PC-9 (cell line): Measurements from ENCODE around the gene FOXC1. TPM values are rescaled to one million over a fixed set of nuclear protein-coding genes. Genes with fewer than 3 reads are reported as not detected.

Experiments used
- BruUV-seq: library from RNA; stranded (reverse); fragments of 400-500 nt; replicated peaks from 2 replicates; lab custom pipeline; 2021; lab: Mats Ljungman, UMichigan
- CTCF ChIA-PET: fragments of 300-600 bp; sonication (Branson Sonifier 250); formaldehyde crosslinking; loops from one replicate; lab custom pipeline; 2022; ENCODE audit warnings: antibody characterized with exemption; lab: Charles Lee
- POLR2A ChIA-PET: fragments of 300-600 bp; sonication (Branson Sonifier 250); formaldehyde crosslinking; loops from one replicate; lab custom pipeline; 2022; ENCODE audit warnings: antibody characterized with exemption; ENCODE audit not compliant: unreplicated experiment; lab: Charles Lee
- DNase-seq, 2 experiments: peaks; one replicate each; pipeline versions ENCODE4 v3.0.0 to v3.0.0-alpha.2; 2015 to 2022; ENCODE audit warnings: mixed read lengths in 1 of 2
- H2AFZ ChIP-seq: fragments of 200-600 bp; sonication (generic); 2 replicates; pipeline ENCODE4 v1.8.1; 2017; ENCODE audit warnings: antibody characterized with exemption
- H3F3A ChIP-seq: fragments of 200-600 bp; sonication (generic); 2 replicates; pipeline ENCODE4 v1.8.1; 2017; ENCODE audit warnings: antibody characterized with exemption, mild to moderate bottlenecking, low read depth; ENCODE audit not compliant: insufficient read depth
- H3K27ac ChIP-seq: fragments of 200-600 bp; sonication (generic); 2 replicates; pipeline ENCODE4 v1.6.1; 2016; ENCODE audit warnings: mixed run types
- H3K27me3 ChIP-seq: fragments of 200-600 bp; sonication (generic); 2 replicates; pipeline ENCODE4 v1.6.1; 2016; ENCODE audit warnings: low read depth, mixed run types; ENCODE audit not compliant: insufficient read depth
- H3K36me3 ChIP-seq: fragments of 200-600 bp; sonication (generic); 2 replicates; pipeline ENCODE4 v1.6.1; 2016; ENCODE audit warnings: low read depth, mixed run types
- H3K4me1 ChIP-seq: fragments of 200-600 bp; sonication (generic); replicated peaks from 2 replicates; pipeline ENCODE4 v1.6.1; 2016; ENCODE audit warnings: mixed run types; ENCODE audit not compliant: insufficient read depth
- H3K4me2 ChIP-seq: fragments of 200-600 bp; sonication (generic); 2 replicates; pipeline ENCODE4 v1.6.1; 2017; ENCODE audit warnings: mixed run types
- H3K4me3 ChIP-seq: fragments of 200-600 bp; sonication (generic); 2 replicates; pipeline ENCODE4 v1.6.1; 2016; ENCODE audit warnings: mixed run types
- H3K79me2 ChIP-seq: fragments of 200-600 bp; sonication (generic); 2 replicates; pipeline ENCODE4 v1.6.1; 2017; ENCODE audit warnings: low read depth, mixed run types
- H3K9me2 ChIP-seq: fragments of 200-600 bp; sonication (generic); 2 replicates; pipeline ENCODE4 v1.8.1; 2017; ENCODE audit warnings: mild to moderate bottlenecking; ENCODE audit not compliant: insufficient read depth
- H3K9me3 ChIP-seq: fragments of 200-600 bp; sonication (generic); 2 replicates; pipeline ENCODE4 v1.8.1; 2016; ENCODE audit warnings: low read depth; ENCODE audit not compliant: insufficient read depth
- H4K20me1 ChIP-seq: fragments of 200-600 bp; sonication (generic); 2 replicates; pipeline ENCODE4 v1.8.1; 2017; ENCODE audit not compliant: insufficient read depth
- CTCF ChIP-seq: fragments of 200-600 bp; sonication (generic); conservative IDR thresholded peaks from 2 replicates; pipeline ENCODE4 v1.6.1; 2017; ENCODE audit warnings: mixed run types, antibody characterized with exemption, mild to moderate bottlenecking, moderate library complexity
- EZH2 ChIP-seq: fragments of 200-600 bp; sonication (generic); IDR thresholded peaks from 2 replicates; pipeline ENCODE4 v1.8.0; 2017; ENCODE audit warnings: antibody characterized with exemption, low read depth
- intact Hi-C: fragments of 100-400 bp; cut with micrococcal nuclease; formaldehyde crosslinking; loops from one replicate; pipeline ENCODE4 v1.10.0; 2022; ENCODE audit not compliant: unreplicated experiment
- total RNA-seq: library from RNA; stranded (reverse); gene quantifications from 2 replicates; pipeline ENCODE4 v1.2.3, GENCODE V29; 2021

Gene FOXC1
- total RNA-seq, 1 experiment from 2014 or later: 18.6 TPM

- CTCF ChIA-PET: no interaction called here
- no peak for DNase-seq
- no peaks in the 10 kb centered on the region for H3K9me3 ChIP-seq
- no peaks in the 10 kb centered on the region for H3K79me2 ChIP-seq
- TF ChIP-seq CTCF: no peak
- no peak for TF ChIP-seq EZH2
- no TSS peak for BruUV-seq
- intact Hi-C loops: no loop called here
- H3K27me3 ChIP-seq: no peaks in the 10 kb centered on the region
- no peaks in the 10 kb centered on the region for H3F3A ChIP-seq
- H3K4me3 ChIP-seq: no peak overlapping the region
- H3K27ac ChIP-seq: no peak overlapping the region
- no peaks in the 10 kb centered on the region for H3K9me2 ChIP-seq
- H4K20me1 ChIP-seq: no peaks in the 10 kb centered on the region
- H3K4me1 ChIP-seq: no peaks in the 10 kb centered on the region
- no peak overlapping the region for H3K4me2 ChIP-seq
- no peaks in the 10 kb centered on the region for H3K36me3 ChIP-seq
- POLR2A ChIA-PET: no interaction called here
- no peak overlapping the region for H2AFZ ChIP-seq
Observed at GRCh38 chr6:1657771-1658165, 48.1 kb downstream of the FOXC1 start.

- Histone ChIP-seq H4K20me1 (no peaks in the 10 kb centered on the region), H3K27me3 (no peaks in the 10 kb centered on the region), H3K4me1 (no peaks in the 10 kb centered on the region), H3K79me2 (no peaks in the 10 kb centered on the region), H3K36me3 (no peaks in the 10 kb centered on the region), H3K4me2 (no peak overlapping the region), H3K4me3 (no peak overlapping the region), H2AFZ (no peak overlapping the region), H3F3A (no peaks in the 10 kb centered on the region), H3K9me2 (no peaks in the 10 kb centered on the region), H3K27ac (no peak overlapping the region), H3K9me3 (no peaks in the 10 kb centered on the region)
- DNase-seq: no peak
- intact Hi-C loops: no loop called here
- TF ChIP-seq CTCF: no peak
- TF ChIP-seq EZH2: no peak
- ChIA-PET POLR2A (no interaction called here), CTCF (no interaction called here)
- no TSS peak for BruUV-seq
Observed at GRCh38 chr6:1658212-1659005, 48.7 kb downstream of the FOXC1 start.

GRCh38 chr6:1659816-1660215 is 50.1 kb downstream of the FOXC1 start:
- no peak for DNase-seq
- no peak overlapping the region for H3K4me3 ChIP-seq
- CTCF ChIA-PET: no interaction called here
- H3K36me3 ChIP-seq: no peaks in the 10 kb centered on the region
- H3K9me2 ChIP-seq: no peaks in the 10 kb centered on the region
- H3F3A ChIP-seq: no peaks in the 10 kb centered on the region
- no peaks in the 10 kb centered on the region for H3K79me2 ChIP-seq
- intact Hi-C loops: no loop called here
- H3K9me3 ChIP-seq: no peaks in the 10 kb centered on the region
- BruUV-seq: no TSS peak
- POLR2A ChIA-PET: no interaction called here
- no peaks in the 10 kb centered on the region for H3K4me1 ChIP-seq
- H3K4me2 ChIP-seq: no peak overlapping the region
- no peaks in the 10 kb centered on the region for H4K20me1 ChIP-seq
- TF ChIP-seq CTCF: no peak
- TF ChIP-seq EZH2: no peak
- no peak overlapping the region for H3K27ac ChIP-seq
- no peak overlapping the region for H2AFZ ChIP-seq
- no peaks in the 10 kb centered on the region for H3K27me3 ChIP-seq
